ENCODE measurements around the gene PALM.

- no peak for TF ChIP-seq E2F6 (IDR thresholded peaks at IDR 0.05; ENCODE audit: borderline replicate concordance, low read depth)
- no peak for TF ChIP-seq HDAC2 (IDR thresholded peaks at IDR 0.05)
- TF ChIP-seq CTCF (IDR thresholded peaks at IDR 0.05) = no peak
- TF ChIP-seq REST (IDR thresholded peaks at IDR 0.05) = no peak
- no peak for TF ChIP-seq HMGXB4 (CRISPR knock-in tag; IDR thresholded peaks at IDR 0.05; ENCODE audit: borderline replicate concordance)
- no peak for TF ChIP-seq MAX (IDR thresholded peaks at IDR 0.05)
- no peak for TF ChIP-seq POLR2A (IDR thresholded peaks at IDR 0.05; ENCODE audit: low read length)
- TF ChIP-seq EP300 (IDR thresholded peaks at IDR 0.05) = no peak
- no peak for TF ChIP-seq BHLHE40 (IDR thresholded peaks at IDR 0.05; ENCODE audit: low read depth, low read length)
- TF ChIP-seq SREBF2 (IDR thresholded peaks at IDR 0.05) = no peak
- TF ChIP-seq USF2 (IDR thresholded peaks at IDR 0.05) = no peak
- no peak for TF ChIP-seq HES2 (IDR thresholded peaks at IDR 0.05)
Observed at GRCh38 chr19:769616-770015, 60.9 kb downstream of the PALM start.

Data from A549 (cell line).